HG03565 (cell line): ENCODE data around the gene MAN1A2.
A peak's percentile ranks its signal among the peaks of the same experiment; 100 is the strongest.
"Not testable (repeated sequence)": the region's sequence is repeated elsewhere in the genome, so short reads cannot be mapped to it uniquely, and the experiment has no call there.

Experiments used
- ATAC-seq: cut with Tn5 transposase; IDR thresholded peaks from one replicate; pipeline ENCODE4 v1.9.1; 2021; ENCODE audit warnings: mild to moderate bottlenecking, moderate library complexity; ENCODE audit not compliant: unreplicated experiment

MAN1A2 gene

DNA sequence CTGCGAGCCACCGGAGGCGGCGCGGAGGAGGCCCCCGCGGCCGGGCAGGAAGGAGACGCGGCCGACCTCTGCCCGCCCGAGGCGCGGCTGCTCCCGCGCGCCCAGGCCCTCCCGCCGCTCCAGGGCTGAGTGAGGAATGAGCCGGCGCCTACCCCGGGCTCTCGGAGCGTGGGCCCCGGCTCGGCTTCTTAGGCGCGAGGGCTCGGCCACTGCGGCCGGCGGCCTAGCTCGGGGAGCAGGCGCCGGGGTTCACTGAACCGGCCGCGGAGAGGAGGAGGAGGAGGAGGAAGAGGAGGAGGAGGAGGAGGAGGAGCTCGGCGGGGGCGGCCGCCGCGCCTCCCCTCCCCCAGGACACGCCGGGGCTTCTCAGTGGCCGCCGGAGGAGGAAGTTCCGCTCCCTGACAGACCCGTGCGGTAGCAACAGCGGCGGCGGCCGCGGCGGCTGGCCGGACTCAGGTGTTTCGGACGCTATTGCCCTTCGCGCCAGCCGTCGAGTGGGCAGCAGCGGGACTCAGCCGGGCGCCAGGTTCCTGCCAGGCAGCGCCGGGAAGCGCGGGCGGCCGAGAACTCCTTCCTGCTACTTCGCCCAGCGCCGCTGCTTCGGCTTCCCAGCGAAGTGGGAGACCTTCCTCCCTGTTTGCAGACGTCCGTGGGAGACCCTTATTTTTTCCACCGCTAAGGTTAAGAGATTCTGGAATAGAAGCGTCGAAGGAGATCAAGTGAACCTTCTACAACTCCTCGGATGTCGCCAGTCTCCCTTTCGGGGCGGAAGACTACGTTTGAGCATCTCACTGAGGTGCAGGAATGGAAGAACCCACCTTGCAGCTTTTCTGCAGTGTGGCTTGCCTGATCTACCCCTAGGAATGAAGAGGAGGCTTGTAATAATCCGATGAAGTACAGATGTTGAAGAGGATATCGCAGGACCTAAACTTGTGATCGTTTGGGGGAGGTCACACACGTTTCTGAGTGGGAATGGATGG, at the start of gene MAN1A2:
Gene MAN1A2 (plus strand): TSS at position 404 of the 980 bp plus-strand sequence. CDS start 735 bp downstream, outside the sequence.
- peak; percentile 37 for ATAC-seq

DNA sequence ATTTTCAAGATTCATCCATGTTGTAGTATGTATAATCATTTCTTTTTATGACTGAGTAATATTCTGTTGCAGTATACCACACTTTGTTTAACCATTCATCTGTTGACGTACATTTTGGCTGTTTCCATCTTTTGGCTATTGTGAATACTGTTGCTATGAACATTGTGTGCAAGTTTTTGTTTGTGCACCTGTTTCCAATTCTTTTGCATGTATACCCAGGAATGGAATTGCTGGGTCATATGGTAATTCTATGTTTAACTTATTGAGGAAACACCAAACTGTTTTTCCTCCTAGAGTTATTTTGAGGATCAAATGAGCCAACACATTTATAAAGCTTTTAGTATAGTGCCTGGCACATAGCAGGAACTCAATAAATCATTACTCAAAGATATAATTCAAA, 49.2 kb upstream of the MAN1A2 start:
- ATAC-seq: no peak

DNA sequence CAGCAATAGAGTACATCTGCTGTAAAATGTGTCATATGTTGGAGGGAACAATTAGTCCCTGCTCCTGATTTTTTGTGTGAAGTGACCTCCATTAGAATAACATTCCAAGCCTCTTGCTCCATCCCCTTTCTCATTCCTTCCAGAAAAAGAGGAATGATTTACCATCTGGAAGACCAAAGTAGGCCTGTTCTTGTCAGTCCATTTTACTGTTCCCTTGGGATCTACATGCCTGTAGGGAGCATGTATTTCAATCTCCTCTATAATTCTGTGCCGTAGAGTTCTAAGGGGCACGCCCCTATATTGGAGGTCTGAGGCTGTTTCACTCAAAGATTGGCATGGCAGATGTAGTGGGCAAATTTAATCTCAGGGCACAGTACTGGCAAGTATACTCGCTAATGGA, 48.8 kb upstream of the MAN1A2 start:
- ATAC-seq: no peak

DNA sequence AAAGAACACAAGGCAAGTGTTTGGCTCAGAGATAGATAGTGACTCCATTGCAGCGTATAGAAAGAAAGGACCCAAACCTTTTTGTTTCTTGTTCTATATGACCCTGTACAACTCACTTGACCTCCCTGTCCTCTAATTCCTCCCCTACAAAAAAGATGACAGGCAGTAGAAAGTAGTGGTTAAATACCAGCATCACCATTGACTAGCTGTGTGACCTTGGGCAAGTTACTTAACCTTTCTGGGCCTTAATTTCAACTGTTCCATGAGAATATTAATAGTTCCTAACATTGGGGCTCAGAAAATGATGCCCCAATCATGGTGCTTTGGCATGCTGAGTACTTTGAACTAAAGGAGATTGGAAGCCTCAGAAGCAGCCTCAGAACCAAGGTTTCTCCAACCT, 46.7 kb upstream of the MAN1A2 start:
- no peak for ATAC-seq

DNA sequence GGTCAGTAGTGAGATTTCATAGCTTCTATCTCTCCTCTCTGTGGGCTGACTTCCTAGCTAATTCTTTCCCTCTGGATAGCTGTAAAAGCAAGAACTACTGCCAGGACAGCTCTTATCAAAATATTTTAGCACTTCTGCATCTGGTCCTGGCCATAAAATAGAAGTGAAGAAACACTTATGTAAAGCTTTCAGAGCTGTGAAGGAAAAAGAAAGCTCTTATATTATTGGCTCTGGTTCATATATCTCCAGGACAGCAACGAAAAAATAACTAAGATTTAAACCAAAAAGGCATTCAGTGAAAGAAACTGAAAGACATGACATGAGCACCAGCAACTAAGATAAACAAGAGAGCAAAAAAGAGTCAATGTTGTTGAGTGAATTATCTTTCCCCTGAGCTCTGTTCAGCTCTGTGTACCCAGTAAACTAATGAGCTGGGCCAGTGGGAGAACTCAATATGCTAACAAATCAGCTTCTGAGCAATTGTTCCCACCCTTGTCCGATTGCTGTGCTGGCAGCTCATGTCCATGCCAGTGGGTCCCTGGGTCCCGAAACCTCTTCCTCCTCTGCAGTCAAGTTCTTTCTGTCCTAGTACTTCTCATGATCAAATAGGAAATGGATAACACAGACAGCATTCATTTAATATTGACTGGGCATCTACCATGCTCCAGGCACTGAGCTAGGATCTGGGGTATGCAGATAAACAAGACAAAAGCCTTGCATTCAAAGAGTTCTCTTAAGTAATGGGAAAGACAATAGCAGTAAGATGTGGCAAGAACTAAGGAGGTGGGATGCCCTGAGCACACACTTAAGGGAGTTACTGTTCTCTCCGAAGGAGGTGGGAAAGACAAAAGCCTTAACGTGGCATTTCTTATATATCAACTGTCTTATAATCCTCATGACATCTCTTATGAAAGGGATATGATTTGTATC, 45.3 kb upstream of the MAN1A2 start:
- no peak for ATAC-seq

DNA sequence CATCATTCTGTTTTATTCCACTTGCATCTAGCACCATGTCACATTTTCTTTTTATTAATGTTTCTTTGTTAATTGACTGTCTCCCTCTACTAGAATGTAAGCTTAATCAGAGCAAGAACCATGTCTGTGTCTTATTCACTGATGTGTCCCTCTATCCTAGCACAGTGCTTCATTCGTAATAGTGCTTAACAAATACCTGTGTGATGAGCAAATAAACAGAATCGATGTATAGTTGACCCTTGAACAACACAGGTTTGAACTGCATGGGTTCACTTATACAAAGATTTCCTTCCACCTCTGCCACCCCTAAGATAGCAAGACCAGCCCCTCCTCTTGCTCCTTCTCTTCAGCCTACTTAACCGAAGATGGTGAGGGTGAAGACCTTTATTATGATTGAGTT, 42.9 kb upstream of the MAN1A2 start:
- no peak for ATAC-seq

DNA sequence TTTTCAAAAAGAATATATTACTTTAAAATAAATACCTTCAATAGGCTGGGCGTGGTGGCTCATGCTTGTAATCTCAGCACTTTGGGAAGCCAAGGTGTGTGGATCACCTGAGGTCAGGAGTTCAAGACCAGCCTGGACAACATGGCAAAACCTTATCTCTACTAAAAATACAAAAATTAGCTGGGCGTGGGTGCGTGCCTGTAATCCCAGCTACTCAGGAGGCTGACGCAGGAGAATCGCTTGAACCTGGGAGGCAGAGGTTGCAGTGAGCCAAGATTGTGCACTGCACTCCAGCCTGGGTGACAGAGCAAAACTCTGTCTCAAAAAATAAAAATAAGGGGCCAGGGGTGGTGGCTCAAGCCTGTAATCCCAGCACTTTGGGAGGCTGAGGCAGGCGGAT, 41.2 kb upstream of the MAN1A2 start:
- not testable (repeated sequence) for ATAC-seq

DNA sequence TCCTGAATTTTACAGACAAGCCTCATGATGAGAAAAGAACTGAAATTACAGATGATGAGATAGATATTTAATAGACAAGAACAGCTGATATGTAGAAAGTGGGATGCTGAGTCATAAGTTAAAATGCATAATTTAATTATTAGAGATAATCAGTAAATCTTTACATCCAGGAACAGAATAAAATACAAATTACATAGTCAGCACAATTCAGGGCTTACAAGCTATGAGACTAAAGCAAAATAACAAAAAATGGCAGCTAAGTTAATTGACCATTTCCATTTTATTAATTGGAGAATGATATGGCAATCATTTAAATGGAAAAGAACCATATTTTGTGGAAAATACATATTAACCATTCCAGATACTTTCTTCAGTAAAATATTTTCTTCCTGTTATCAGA, 40.2 kb upstream of the MAN1A2 start:
- no peak for ATAC-seq

DNA sequence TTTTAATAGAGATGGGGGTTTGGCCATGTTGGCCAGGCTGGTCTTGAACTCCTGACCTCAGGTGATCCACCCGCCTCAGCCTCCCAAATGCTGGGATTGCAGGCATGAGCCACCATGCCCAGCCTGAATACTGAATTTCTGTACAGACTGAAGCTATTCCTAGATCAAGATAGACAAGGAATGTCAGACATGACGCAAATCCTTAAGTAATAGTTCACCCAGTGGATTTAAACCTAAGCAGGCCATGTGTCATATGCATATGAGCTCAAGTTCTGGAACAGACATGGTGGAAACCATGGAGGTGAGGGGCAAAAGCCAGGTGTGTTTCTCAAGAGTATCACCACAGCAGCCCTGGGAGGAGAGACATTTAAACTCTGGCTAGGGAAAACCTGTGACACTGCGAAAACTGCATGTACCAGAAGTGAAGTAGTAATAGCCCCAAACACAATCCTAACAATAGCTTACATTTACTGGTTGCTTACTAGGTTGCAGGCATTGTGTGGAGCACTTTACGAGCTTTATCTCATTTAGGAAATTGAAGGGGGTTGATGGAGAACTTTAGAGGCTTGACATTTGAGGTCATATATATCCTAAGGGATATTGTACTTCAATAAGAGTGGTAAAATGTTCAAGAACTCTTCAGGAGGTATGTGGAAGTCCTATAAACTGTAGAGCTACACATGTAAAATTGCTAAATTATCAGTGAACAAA, 31.7 kb upstream of the MAN1A2 start:
- ATAC-seq: no peak

DNA sequence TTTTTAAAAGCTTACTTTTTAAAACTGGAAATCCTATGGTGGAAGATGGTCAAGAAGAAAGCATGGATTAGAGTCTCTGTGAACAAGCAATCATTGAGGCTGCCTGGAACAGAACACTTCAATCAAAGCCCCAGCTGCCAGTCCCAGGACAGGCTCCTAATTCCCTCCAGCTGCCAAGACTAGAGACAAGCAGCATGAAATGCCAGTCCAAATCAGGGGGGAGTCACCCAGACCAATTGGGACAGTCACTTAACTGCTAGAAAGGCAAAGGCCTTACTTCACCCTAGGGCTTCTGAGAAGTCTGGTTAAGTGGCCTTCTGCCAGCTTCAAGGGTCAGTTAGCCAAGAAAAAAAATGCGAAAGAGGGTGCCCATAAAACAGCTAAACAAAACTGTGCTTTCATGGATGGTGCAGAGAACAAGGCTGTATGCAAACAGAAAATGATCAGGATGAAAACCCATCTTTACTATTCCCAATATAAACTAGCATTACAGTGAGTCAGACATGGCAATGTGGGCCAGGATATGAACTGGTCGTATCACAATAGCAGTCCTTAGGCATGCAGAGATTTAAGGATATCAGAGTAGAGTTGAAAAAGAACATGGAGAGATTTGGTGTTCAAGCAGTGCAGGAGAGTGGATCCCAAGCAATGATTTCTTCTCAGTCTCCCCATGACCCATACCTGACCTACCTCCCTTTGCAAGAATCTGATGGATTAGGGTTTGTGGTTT, 31.0 kb upstream of the MAN1A2 start:
- no peak for ATAC-seq

DNA sequence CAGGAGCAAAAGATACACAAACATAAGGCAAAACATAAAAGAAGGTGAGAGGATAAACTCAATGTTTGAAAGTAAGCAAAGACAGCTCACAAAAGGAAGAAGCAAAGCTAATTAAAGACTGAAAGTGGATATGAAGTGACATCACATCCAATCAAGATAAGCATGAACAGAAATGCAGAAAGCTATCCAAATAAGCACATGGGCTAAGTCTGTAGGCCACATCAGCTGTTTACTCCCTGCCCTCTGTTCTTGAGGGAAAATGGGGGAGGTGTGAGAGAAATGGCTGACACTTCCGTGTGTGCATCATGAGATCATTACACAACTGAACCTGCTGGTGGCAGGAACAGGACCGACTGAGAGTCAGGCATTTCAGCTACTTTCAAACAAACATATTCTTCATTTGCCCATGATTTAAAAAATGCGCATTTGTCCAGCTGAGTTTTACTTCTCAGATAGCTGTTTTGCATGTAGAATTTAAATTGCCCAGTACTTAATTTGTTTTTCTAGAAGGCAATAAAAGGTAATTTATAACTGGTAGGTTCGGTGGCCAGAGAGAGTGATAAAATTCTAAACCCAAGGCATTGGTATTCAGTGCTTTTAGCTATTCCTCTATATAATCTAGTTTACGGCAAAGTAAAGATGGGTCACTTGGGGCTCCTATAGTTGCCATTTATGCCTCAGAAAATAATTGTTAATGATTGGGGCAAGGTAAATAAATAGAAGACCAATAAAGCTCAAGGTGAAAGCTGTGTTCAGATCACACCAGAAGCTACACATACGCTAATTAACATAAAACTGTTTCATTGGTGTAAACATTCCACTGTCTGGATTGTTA, 27.2 kb upstream of the MAN1A2 start:
- no peak for ATAC-seq

DNA sequence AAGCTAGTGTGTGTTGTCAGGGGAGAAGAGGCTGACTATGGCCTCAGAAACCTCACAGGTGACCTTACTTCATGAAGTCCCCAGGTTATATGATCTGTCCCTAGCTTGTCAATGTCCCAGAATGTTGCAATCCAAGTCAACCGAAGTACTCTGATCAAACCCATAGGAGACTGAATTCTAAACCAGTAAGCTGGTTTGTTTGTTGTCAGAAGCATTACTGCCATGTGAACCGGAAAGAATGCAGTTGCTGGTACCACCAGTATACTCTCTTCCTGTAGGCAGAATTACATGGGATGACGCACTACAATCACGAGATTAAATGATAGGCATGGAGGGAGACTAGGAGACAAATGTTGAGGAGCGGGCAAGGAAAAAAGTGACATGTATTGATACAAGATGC, 26.1 kb upstream of the MAN1A2 start:
- no peak for ATAC-seq

DNA sequence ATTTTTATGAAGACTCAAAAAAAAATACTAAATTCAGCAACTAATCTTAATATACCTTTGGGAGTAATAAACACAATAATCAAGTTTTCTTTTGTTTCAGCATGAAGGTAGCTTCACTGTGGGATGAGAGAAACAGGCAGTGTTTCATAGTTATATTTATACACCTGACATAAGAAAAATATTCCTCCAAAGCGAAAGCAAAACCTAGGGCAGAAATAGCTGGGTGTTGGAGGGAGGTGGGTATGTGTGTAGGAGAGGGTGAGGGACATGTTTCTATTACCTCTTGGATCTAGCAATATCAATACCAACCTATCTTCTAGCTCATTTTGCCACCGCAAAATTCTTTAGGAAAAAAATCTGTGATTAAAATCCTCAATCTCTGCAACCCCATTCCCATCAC, 24.9 kb upstream of the MAN1A2 start:
- no peak for ATAC-seq

DNA sequence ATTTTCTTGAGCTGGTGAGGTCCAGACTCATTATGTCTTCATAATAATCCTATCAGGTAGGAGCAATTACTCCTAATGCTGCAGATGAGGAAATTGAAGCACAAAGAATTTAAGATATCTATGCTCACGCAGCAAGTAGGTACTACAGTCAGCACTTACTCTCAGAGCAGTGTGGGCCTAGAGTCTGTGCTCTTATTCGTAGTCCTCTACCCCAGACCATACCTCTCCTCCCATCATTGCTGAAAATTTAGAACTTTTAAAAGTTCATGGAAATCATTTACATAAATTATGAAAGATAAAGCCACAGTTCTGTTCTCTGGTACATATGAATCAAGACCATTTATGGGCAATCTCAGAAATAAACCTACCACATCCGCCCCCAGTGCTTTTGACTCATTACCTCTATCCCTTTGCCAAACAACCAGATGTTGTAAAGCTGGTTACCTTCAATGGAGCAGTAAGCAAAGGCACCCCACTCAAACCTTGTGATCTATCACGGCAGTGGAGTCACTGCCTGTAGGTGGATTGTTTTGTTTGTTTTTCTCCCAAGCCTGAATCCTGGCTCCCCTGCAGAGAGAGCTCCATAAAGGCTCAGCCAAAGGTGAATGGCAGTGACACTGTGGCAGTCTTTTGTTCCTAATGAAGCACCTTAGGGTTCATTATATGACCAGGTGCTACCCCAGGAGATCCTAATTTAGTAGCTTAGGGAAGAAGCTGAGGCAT, 20.9 kb upstream of the MAN1A2 start:
- ATAC-seq: no peak

DNA sequence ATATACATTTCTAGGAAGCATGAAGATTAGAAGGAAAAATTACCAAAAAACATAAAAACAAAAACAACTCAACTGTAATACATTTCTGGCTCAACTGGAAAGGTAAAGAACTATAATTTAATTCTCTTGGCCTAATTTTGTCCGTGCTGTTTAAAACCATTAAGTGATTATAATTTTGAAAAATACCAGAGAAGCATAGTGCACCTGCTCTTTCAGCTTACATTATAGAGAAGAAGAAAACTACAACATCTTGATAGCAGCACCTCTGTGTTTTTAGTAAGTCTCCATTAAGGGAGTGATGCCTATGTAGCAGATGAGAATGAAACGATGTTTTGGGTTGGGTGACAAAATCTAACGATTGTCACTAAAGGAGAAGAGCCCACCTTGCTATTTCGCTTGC, 19.3 kb upstream of the MAN1A2 start:
- ATAC-seq: no peak

DNA sequence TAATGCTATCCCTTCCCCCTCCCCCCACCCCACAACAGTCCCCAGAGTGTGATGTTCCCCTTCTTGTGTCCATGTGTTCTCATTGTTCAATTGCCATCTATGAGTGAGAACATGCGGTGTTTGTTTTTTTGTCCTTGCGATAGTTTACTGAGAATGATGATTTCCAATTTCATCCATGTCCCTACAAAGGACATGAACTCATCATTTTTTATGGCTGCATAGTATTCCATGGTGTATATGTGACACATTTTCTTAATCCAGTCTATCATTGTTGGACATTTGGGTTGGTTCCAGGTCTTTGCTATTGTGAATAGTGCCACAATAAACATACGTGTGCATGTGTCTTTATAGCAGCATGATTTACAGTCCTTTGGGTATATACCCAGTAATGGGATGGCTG, 14.6 kb upstream of the MAN1A2 start:
- ATAC-seq: not testable (repeated sequence)

DNA sequence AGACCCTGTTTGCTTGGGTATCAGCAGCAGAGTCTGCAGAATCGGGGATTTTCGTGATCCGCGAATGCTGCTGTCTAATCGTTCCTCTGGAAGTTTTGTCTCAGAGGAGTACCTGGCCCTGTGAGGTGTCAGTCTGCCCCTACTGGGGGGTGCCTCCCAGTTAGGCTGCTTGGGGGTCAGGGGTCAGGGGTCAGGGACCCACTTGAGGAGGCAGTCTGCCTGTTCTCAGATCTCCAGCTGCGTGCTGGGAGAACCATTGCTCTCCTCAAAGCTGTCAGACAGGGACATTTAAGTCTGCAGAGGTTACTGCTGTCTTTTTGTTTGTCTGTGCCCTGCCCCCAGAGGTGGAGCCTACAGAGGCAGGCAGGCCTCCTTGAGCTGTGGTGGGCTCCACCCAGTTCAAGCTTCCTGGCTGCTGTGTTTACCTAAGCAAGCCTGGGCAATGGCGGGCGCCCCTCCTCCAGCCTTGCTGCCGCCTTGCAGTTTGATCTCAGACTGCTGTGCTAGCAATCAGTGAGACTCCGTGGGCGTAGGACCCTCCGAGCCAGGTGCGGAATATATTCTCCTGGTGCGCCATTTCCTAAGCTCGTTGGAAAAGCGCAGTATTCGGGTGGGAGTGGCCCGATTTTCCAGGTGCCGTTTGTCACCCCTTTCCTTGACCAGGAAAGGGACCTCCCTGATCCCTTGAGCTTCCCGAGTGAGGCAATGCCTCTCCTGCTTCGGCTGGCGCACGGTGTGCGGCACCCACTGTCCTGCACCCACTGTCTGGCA, 9.2 kb upstream of the MAN1A2 start:
- not testable (repeated sequence) for ATAC-seq

DNA sequence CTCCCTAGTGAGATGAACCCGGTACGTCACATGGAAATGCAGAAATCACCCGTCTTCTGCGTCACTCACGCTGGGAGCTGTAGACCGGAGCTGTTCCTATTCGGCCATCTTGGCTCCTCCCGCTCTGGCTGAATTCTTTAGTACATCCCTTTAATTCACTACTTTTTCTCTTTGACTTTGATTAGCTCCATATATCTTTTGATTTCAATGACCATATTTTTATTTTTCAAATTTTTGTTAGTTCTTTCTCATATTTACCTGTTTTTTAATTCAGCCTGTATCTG, 8.7 kb upstream of the MAN1A2 start:
- not testable (repeated sequence) for ATAC-seq
